ENCODE measurements around the gene GMCL1.

- no peak for TF ChIP-seq CTCF (IDR thresholded peaks at IDR 0.05)
- no peak for TF ChIP-seq POLR2A (IDR thresholded peaks at IDR 0.05)
- no peak for TF ChIP-seq POLR2AphosphoS5 (IDR thresholded peaks at IDR 0.05)
Measured at GRCh38 chr2:69789772-69790600, 39.5 kb upstream of the GMCL1 start.
